GM12878 (cell line): Measurements from ENCODE around the gene BRF1. TPM values are rescaled to one million over a fixed set of nuclear protein-coding genes. Genes with fewer than 3 reads are reported as not detected.

Experiments
- ATAC-seq: fragments of 200-7000 bp; cut with Tn5 transposase; 3 replicates; pipeline ENCODE4 v1.9.1; 2020; ENCODE audit warnings: mild to moderate bottlenecking, moderate library complexity
- BruUV-seq: library from RNA; stranded (reverse); fragments of 400-500 nt; replicated peaks from 2 replicates; lab custom pipeline; 2021; lab: Mats Ljungman, UMichigan
- CTCF ChIA-PET: fragments of 300-600 bp; sonication (Branson Sonifier 250); formaldehyde crosslinking; extraction: SDS; loops from one replicate; lab custom pipeline; 2021; ENCODE audit warnings: inconsistent platforms; lab: Yijun Ruan, JAX
- POLR2A ChIA-PET: fragments of 350-600 bp; formaldehyde crosslinking; extraction: SDS; loops from one replicate; lab custom pipeline; 2021; ENCODE audit warnings: inconsistent platforms; lab: Charles Lee
- RAD21 ChIA-PET: fragments of 300-600 bp; sonication (Branson Sonifier 250); formaldehyde crosslinking; loops from one replicate; lab custom pipeline; 2023; ENCODE audit warnings: antibody characterized with exemption; ENCODE audit not compliant: unreplicated experiment; lab: Charles Lee
- SMC1A ChIA-PET: fragments of 300-600 bp; sonication (Branson Sonifier 250); formaldehyde crosslinking; loops from one replicate; lab custom pipeline; 2023; ENCODE audit not compliant: unreplicated experiment, uncharacterized antibody; lab: Charles Lee
- DNase-seq: peaks from one replicate; pipeline ENCODE4 v3.0.0-alpha.2; 2011; ENCODE audit warnings: low read depth, low spot score
- FAIRE-seq: peaks from 3 replicates; lab custom pipeline; 2011; peaks lifted over from hg19 to GRCh38; lab: Jason Lieb, UNC
- H2AFZ ChIP-seq: 2 replicates; pipeline ENCODE4 v1.6.0; 2011; ENCODE audit warnings: low read depth, low read length, control low read depth; ENCODE audit not compliant: control insufficient read depth
- H3K27ac ChIP-seq: 2 replicates; pipeline ENCODE4 v1.5.1; 2011; ENCODE audit warnings: control low read depth; ENCODE audit not compliant: control insufficient read depth, insufficient read depth
- H3K27me3 ChIP-seq, 2 experiments: replicated peaks in 1 of 2; 2 replicates each; pipeline versions ENCODE4 v1.6.0 to v1.6.1; 2011; ENCODE audit warnings: low read length in 1 of 2; ENCODE audit not compliant: control insufficient read depth in 2 of 2, insufficient read depth in 2 of 2
- H3K36me3 ChIP-seq, 2 experiments: 2 replicates each; pipeline ENCODE4 v1.5.1; 2011; ENCODE audit warnings: low read length in 1 of 2; ENCODE audit not compliant: control insufficient read depth in 2 of 2, insufficient read depth in 2 of 2
- H3K4me1 ChIP-seq: 2 replicates; pipeline ENCODE4 v1.6.1; 2011; ENCODE audit warnings: mild to moderate bottlenecking, low read length, moderate library complexity, mixed read lengths; ENCODE audit not compliant: control insufficient read depth, insufficient read depth
- H3K4me2 ChIP-seq: 2 replicates; pipeline ENCODE4 v1.6.0; 2011; ENCODE audit warnings: control low read depth; ENCODE audit not compliant: control insufficient read depth, insufficient read depth
- H3K4me3 ChIP-seq: fragments of 200-600 bp; sonication (generic); 2 replicates; pipeline ENCODE4 v1.5.1; 2016
- H3K79me2 ChIP-seq: 2 replicates; pipeline ENCODE4 v1.6.0; 2011; ENCODE audit warnings: low read length; ENCODE audit not compliant: control insufficient read depth, insufficient read depth
- H3K9ac ChIP-seq: 2 replicates; pipeline ENCODE4 v1.8.0; 2011; ENCODE audit warnings: low read length, control low read depth, mixed read lengths; ENCODE audit not compliant: control insufficient read depth, insufficient read depth
- H3K9me3 ChIP-seq: replicated peaks from 3 replicates; pipeline ENCODE4 v1.5.1; 2011; ENCODE audit warnings: mild to moderate bottlenecking, low read length; ENCODE audit not compliant: control insufficient read depth, insufficient read depth
- H4K20me1 ChIP-seq: 2 replicates; pipeline ENCODE4 v1.6.0; 2011; ENCODE audit not compliant: control insufficient read depth, insufficient read depth
- BRCA1 ChIP-seq: IDR thresholded peaks from 2 replicates; pipeline ENCODE4 v1.6.1; 2011; ENCODE audit warnings: low read depth, low read length, improper control_type of control experiment
- CHD2 ChIP-seq: IDR thresholded peaks from 2 replicates; pipeline ENCODE4 v1.6.1; 2011; ENCODE audit warnings: low read depth, low read length, improper control_type of control experiment, borderline replicate concordance
- CREB1 ChIP-seq: IDR thresholded peaks from 2 replicates; pipeline ENCODE4 v1.6.1; 2012; ENCODE audit warnings: low read depth, mild to moderate bottlenecking, inconsistent platforms
- EED ChIP-seq: sonication (generic); IDR thresholded peaks from 2 replicates; pipeline ENCODE4 v1.6.1; 2016; ENCODE audit warnings: antibody characterized with exemption, low read depth
- ETV6 ChIP-seq, 2 experiments: fragments of 450-650 bp in 1 of 2; IDR thresholded peaks in 1 of 2; conservative IDR thresholded peaks in 1 of 2; 2 replicates each; pipeline ENCODE4 v1.6.1; 2014; ENCODE audit warnings: antibody characterized with exemption in 1 of 2, borderline replicate concordance in 1 of 2, low read depth in 1 of 2, mild to moderate bottlenecking in 1 of 2, moderate library complexity in 1 of 2
- GABPA ChIP-seq: IDR thresholded peaks from 2 replicates; pipeline ENCODE4 v1.6.1; 2014; ENCODE audit warnings: antibody characterized with exemption, low read depth, mild to moderate bottlenecking, inconsistent platforms
- GATAD2B ChIP-seq: fragments of 450-650 bp; conservative IDR thresholded peaks from 2 replicates; pipeline ENCODE4 v1.6.1; 2017; ENCODE audit warnings: low read depth, mild to moderate bottlenecking, moderate library complexity
- HCFC1 ChIP-seq: fragments of 150-350 bp; IDR thresholded peaks from 2 replicates; pipeline ENCODE4 v1.6.1; 2014; ENCODE audit warnings: low read length
- NFYA ChIP-seq: IDR thresholded peaks from 2 replicates; pipeline ENCODE4 v1.6.1; 2011; ENCODE audit warnings: low read depth, mild to moderate bottlenecking, low read length, improper control_type of control experiment, borderline replicate concordance
- NR2C1 ChIP-seq: fragments of 450-650 bp; IDR thresholded peaks from 2 replicates; pipeline ENCODE4 v1.6.1; 2017; ENCODE audit warnings: antibody characterized with exemption, mild to moderate bottlenecking, moderate library complexity
- NRF1 ChIP-seq: conservative IDR thresholded peaks from 2 replicates; pipeline ENCODE4 v1.6.1; 2011; ENCODE audit warnings: mild to moderate bottlenecking, low read depth, low read length, improper control_type of control experiment
- PML ChIP-seq: IDR thresholded peaks from 2 replicates; pipeline ENCODE4 v1.6.1; 2012; ENCODE audit warnings: low read length, inconsistent platforms
- POLR2A ChIP-seq: IDR thresholded peaks from 2 replicates; pipeline ENCODE4 v1.6.1; 2011; ENCODE audit warnings: low read depth, mild to moderate bottlenecking, low read length
- POU2F2 ChIP-seq: IDR thresholded peaks from 3 replicates; pipeline ENCODE4 v1.6.1; 2011; ENCODE audit warnings: low read depth, mild to moderate bottlenecking, low read length, borderline replicate concordance
- YY1 ChIP-seq: IDR thresholded peaks from 2 replicates; pipeline ENCODE4 v1.6.1; 2011; ENCODE audit warnings: low read depth, mild to moderate bottlenecking, low read length
- WGBS: methylation state at CpG from one replicate; pipeline ENCODE4 v1.1.6; 2016; ENCODE audit warnings: low lambda C conversion rate; ENCODE audit not compliant: insufficient replicate concordance, insufficient coverage; ENCODE audit errors: missing lambda C conversion rate; 5-methylcytosine and 5-hydroxymethylcytosine counted together
- in situ Hi-C: fragments of 300-500 bp; cut with MboI; formaldehyde crosslinking; loops from 9 replicates; pipeline ENCODE4 v1.14.3; 2018; ENCODE audit warnings: mixed read lengths
- intact Hi-C: fragments of 100-400 bp; cut with micrococcal nuclease; formaldehyde crosslinking; loops from one replicate; pipeline ENCODE4 v1.14.2; 2022; ENCODE audit not compliant: unreplicated experiment
- polyA plus RNA-seq, 11 experiments: library from polyadenylated mRNA; depleted of rRNA in 4 of 11; unstranded in 6 of 11; stranded (reverse) in 5 of 11; fragments of >200 nt; fragmentation: Nextera tagmentation in 4 of 11; fragmentation: Illumina TruSeq in 1 of 11; extraction: Ambion mirVana in 4 of 11; extraction: Trizol in 1 of 11; gene quantifications; 1 replicate in 1 of 11; 2 replicates in 10 of 11; pipeline versions ENCODE4 v1.2.1 to v1.2.3, GENCODE V29; 2011 to 2016; ENCODE audit warnings: inconsistent platforms in 2 of 11, missing spikeins in 2 of 11, low read depth in 1 of 11
- total RNA-seq, 4 experiments: library from RNA; depleted of rRNA in 3 of 4; stranded (reverse); fragments of >200 nt in 3 of 4; fragmentation: Illumina TruSeq in 1 of 4; extraction: Trizol in 1 of 4; gene quantifications; 2 replicates each; pipeline versions ENCODE4 v1.2.1 to v1.2.3, GENCODE V29; 2013 to 2021
- TF ChIP-seq, protein P1 (sequence below): fragments of 450-650 bp; IDR thresholded peaks from 2 replicates; pipeline ENCODE4 v1.6.1; 2016; ENCODE audit warnings: mild to moderate bottlenecking
- TF ChIP-seq, protein P2 (sequence below): fragments of 450-650 bp; IDR thresholded peaks from 2 replicates; pipeline ENCODE4 v1.6.1; 2017; ENCODE audit warnings: antibody characterized with exemption, mild to moderate bottlenecking, moderate library complexity

The BRF1 gene
- total and polyA plus RNA-seq, 10 of the 15 experiments (the other 5 are each of a cell fraction or from before 2014, with no cell fraction given) = 0.21 to 33.5 (median 10.7) TPM

DNA sequence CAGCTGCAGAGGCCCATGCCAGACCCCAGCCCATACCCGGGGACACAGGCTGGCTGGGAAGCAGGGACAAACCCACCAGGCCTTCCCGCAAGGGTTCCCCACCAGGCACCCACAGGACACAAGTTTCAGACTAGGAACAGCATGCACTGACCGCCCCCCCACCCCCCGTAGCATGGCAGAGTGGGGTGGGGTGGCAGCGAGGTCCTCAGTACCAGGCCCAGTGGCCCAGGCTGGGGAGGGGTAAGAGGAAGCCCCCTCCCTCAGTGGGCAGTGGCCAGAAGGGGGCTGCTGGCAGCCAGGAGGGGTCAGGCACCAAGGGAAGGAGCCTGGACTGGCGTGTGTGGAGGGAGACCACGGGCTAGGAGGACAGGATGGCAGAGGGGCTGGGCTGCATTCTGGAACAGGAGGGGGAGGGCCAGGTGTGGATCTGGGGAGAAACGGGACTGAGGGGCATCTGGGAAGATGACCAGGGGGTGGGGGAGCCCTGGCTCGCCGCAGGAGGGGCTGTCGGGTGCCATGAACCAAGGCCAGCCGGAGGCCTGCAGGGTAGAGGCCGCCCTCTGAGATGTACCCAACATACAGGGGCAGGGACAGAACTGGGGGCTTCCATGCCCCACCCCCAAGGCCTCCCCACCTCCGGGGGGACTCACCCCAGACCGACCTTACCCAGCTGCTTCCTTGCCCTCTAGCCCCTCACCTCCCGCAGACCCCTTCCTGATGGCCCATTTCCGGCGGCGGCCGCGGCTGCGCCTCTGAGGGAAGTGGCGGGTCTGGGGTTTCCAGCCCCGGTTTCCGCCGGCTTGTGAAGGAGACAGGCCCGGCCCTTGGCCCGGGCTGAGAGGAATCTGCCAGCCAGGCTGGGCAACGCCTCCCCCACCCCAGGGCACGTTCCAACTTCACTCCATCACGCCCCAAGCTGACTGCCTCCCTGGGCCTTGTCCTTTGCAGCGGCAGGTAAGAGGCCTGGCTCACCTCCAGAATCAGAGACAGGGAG, 126.6 kb downstream of the BRF1 start (continued):
- TF ChIP-seq, protein P1, sequence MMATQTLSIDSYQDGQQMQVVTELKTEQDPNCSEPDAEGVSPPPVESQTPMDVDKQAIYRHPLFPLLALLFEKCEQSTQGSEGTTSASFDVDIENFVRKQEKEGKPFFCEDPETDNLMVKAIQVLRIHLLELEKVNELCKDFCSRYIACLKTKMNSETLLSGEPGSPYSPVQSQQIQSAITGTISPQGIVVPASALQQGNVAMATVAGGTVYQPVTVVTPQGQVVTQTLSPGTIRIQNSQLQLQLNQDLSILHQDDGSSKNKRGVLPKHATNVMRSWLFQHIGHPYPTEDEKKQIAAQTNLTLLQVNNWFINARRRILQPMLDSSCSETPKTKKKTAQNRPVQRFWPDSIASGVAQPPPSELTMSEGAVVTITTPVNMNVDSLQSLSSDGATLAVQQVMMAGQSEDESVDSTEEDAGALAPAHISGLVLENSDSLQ = no peak
- no peak for TF ChIP-seq NFYA

DNA sequence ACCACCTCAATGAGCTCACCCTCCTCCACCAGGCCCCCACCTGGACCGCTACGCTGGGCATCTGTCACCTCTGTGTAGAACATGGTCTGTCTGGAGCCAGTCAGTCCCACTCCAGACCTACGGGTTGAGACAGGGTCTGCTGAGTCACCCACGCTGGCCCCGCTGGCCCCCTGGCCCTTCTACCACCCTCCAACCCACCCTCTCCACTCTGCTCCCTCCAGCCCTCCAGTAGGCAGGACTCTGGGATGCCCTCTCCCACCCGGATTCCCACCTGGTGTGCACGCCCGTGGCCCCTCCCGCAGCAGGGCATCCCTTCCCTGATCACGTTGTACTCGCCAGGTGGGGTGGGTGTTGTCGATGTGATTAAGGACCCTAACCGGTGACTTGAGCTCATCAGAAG, 127.7 kb downstream of the BRF1 start:
- ATAC-seq (no peak), FAIRE-seq (no peak), DNase-seq (no peak)
- no peaks in the 10 kb centered on the region for H3K36me3 ChIP-seq
- no TSS peak for BruUV-seq
- WGBS = 53% methylated on average over 13 of the region's 13 CpGs
- H3K9ac ChIP-seq = no peak overlapping the region
- no peak overlapping the region for H2AFZ ChIP-seq
- no peaks in the 10 kb centered on the region for H3K9me3 ChIP-seq
- no peaks in the 10 kb centered on the region for H4K20me1 ChIP-seq
- ChIA-PET CTCF (no interaction called here), SMC1A (no interaction called here), POLR2A (no interaction called here), RAD21 (no interaction called here)
- no peak overlapping the region for H3K27ac ChIP-seq
- intact Hi-C loops (no loop called here), in situ Hi-C loops (no loop called here)
- no peak overlapping the region for H3K4me2 ChIP-seq
- H3K4me1 ChIP-seq = peaks cover 3% of the 10 kb centered on the region; the same call in 1 of the 2 replicates
- no peak overlapping the region for H3K4me3 ChIP-seq
- TF ChIP-seq BRCA1 (no peak), CREB1 (no peak), POU2F2 (no peak), GABPA (no peak), CHD2 (no peak), NR2C1 (no peak), NRF1 (no peak), YY1 (no peak), EED (no peak), POLR2A (no peak), ETV6 (conservative IDR thresholded peaks at IDR 0.05 in 1 of 2, IDR thresholded peaks at IDR 0.05 in 1 of 2; ENCODE audit: borderline replicate concordance in 1 of 2, low read depth in 1 of 2) (no peak), GATAD2B (no peak), PML (no peak), HCFC1 (no peak)
- TF ChIP-seq, protein P2, sequence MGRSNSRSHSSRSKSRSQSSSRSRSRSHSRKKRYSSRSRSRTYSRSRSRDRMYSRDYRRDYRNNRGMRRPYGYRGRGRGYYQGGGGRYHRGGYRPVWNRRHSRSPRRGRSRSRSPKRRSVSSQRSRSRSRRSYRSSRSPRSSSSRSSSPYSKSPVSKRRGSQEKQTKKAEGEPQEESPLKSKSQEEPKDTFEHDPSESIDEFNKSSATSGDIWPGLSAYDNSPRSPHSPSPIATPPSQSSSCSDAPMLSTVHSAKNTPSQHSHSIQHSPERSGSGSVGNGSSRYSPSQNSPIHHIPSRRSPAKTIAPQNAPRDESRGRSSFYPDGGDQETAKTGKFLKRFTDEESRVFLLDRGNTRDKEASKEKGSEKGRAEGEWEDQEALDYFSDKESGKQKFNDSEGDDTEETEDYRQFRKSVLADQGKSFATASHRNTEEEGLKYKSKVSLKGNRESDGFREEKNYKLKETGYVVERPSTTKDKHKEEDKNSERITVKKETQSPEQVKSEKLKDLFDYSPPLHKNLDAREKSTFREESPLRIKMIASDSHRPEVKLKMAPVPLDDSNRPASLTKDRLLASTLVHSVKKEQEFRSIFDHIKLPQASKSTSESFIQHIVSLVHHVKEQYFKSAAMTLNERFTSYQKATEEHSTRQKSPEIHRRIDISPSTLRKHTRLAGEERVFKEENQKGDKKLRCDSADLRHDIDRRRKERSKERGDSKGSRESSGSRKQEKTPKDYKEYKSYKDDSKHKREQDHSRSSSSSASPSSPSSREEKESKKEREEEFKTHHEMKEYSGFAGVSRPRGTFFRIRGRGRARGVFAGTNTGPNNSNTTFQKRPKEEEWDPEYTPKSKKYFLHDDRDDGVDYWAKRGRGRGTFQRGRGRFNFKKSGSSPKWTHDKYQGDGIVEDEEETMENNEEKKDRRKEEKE = no peak
- TF ChIP-seq, all 136 proteins: peak for 0
- no peaks in the 10 kb centered on the region; a peak in 1 of 4 replicates for H3K27me3 ChIP-seq
- no peaks in the 10 kb centered on the region for H3K79me2 ChIP-seq
